GM12878 (cell line): ENCODE results near the gene IQCH. TPM values are rescaled to one million over a fixed set of nuclear protein-coding genes. Genes with fewer than 3 reads are reported as not detected.

Source experiments
- ATAC-seq: fragments of 200-7000 bp; cut with Tn5 transposase; 3 replicates; pipeline ENCODE4 v1.9.1; 2020; ENCODE audit warnings: mild to moderate bottlenecking, moderate library complexity
- BruUV-seq: library from RNA; stranded (reverse); fragments of 400-500 nt; replicated peaks from 2 replicates; lab custom pipeline; 2021; lab: Mats Ljungman, UMichigan
- CTCF ChIA-PET: fragments of 300-600 bp; sonication (Branson Sonifier 250); formaldehyde crosslinking; extraction: SDS; loops from one replicate; lab custom pipeline; 2021; ENCODE audit warnings: inconsistent platforms; lab: Yijun Ruan, JAX
- POLR2A ChIA-PET: fragments of 350-600 bp; formaldehyde crosslinking; extraction: SDS; loops from one replicate; lab custom pipeline; 2021; ENCODE audit warnings: inconsistent platforms; lab: Charles Lee
- RAD21 ChIA-PET: fragments of 300-600 bp; sonication (Branson Sonifier 250); formaldehyde crosslinking; loops from one replicate; lab custom pipeline; 2023; ENCODE audit warnings: antibody characterized with exemption; ENCODE audit not compliant: unreplicated experiment; lab: Charles Lee
- SMC1A ChIA-PET: fragments of 300-600 bp; sonication (Branson Sonifier 250); formaldehyde crosslinking; loops from one replicate; lab custom pipeline; 2023; ENCODE audit not compliant: unreplicated experiment, uncharacterized antibody; lab: Charles Lee
- DNase-seq: peaks from one replicate; pipeline ENCODE4 v3.0.0-alpha.2; 2011; ENCODE audit warnings: low read depth, low spot score
- FAIRE-seq: peaks from 3 replicates; lab custom pipeline; 2011; peaks lifted over from hg19 to GRCh38; lab: Jason Lieb, UNC
- H2AFZ ChIP-seq: 2 replicates; pipeline ENCODE4 v1.6.0; 2011; ENCODE audit warnings: low read depth, low read length, control low read depth; ENCODE audit not compliant: control insufficient read depth
- H3K27ac ChIP-seq: 2 replicates; pipeline ENCODE4 v1.5.1; 2011; ENCODE audit warnings: control low read depth; ENCODE audit not compliant: control insufficient read depth, insufficient read depth
- H3K27me3 ChIP-seq, 2 experiments: replicated peaks in 1 of 2; 2 replicates each; pipeline versions ENCODE4 v1.6.0 to v1.6.1; 2011; ENCODE audit warnings: low read length in 1 of 2; ENCODE audit not compliant: control insufficient read depth in 2 of 2, insufficient read depth in 2 of 2
- H3K36me3 ChIP-seq, 2 experiments: 2 replicates each; pipeline ENCODE4 v1.5.1; 2011; ENCODE audit warnings: low read length in 1 of 2; ENCODE audit not compliant: control insufficient read depth in 2 of 2, insufficient read depth in 2 of 2
- H3K4me1 ChIP-seq: 2 replicates; pipeline ENCODE4 v1.6.1; 2011; ENCODE audit warnings: mild to moderate bottlenecking, low read length, moderate library complexity, mixed read lengths; ENCODE audit not compliant: control insufficient read depth, insufficient read depth
- H3K4me2 ChIP-seq: 2 replicates; pipeline ENCODE4 v1.6.0; 2011; ENCODE audit warnings: control low read depth; ENCODE audit not compliant: control insufficient read depth, insufficient read depth
- H3K4me3 ChIP-seq: fragments of 200-600 bp; sonication (generic); 2 replicates; pipeline ENCODE4 v1.5.1; 2016
- H3K79me2 ChIP-seq: 2 replicates; pipeline ENCODE4 v1.6.0; 2011; ENCODE audit warnings: low read length; ENCODE audit not compliant: control insufficient read depth, insufficient read depth
- H3K9ac ChIP-seq: 2 replicates; pipeline ENCODE4 v1.8.0; 2011; ENCODE audit warnings: low read length, control low read depth, mixed read lengths; ENCODE audit not compliant: control insufficient read depth, insufficient read depth
- H3K9me3 ChIP-seq: replicated peaks from 3 replicates; pipeline ENCODE4 v1.5.1; 2011; ENCODE audit warnings: mild to moderate bottlenecking, low read length; ENCODE audit not compliant: control insufficient read depth, insufficient read depth
- H4K20me1 ChIP-seq: 2 replicates; pipeline ENCODE4 v1.6.0; 2011; ENCODE audit not compliant: control insufficient read depth, insufficient read depth
- ATF7 ChIP-seq: fragments of 450-650 bp; IDR thresholded peaks from 2 replicates; pipeline ENCODE4 v1.6.1; 2016; ENCODE audit warnings: low read depth, mild to moderate bottlenecking
- BMI1 ChIP-seq: fragments of 450-650 bp; IDR thresholded peaks from 2 replicates; pipeline ENCODE4 v1.6.1; 2016; ENCODE audit warnings: mild to moderate bottlenecking, moderate library complexity, borderline replicate concordance
- BRCA1 ChIP-seq: IDR thresholded peaks from 2 replicates; pipeline ENCODE4 v1.6.1; 2011; ENCODE audit warnings: low read depth, low read length, improper control_type of control experiment
- EP300 ChIP-seq, 2 experiments: fragments of 150-350 bp in 1 of 2; IDR thresholded peaks; 2 replicates each; pipeline ENCODE4 v1.6.1; 2011 to 2012; ENCODE audit warnings: low read depth in 2 of 2, low read length in 2 of 2, borderline replicate concordance in 1 of 2, improper control_type of control experiment in 1 of 2, inconsistent platforms in 1 of 2; ENCODE audit not compliant: control insufficient read depth in 1 of 2
- EZH2 ChIP-seq: IDR thresholded peaks from 2 replicates; pipeline ENCODE4 v1.6.1; 2012; ENCODE audit warnings: low read depth, mild to moderate bottlenecking, control low read depth, inconsistent platforms, low read length, borderline replicate concordance; ENCODE audit not compliant: control insufficient read depth
- HSF1 ChIP-seq: fragments of 150-350 bp; IDR thresholded peaks from 2 replicates; pipeline ENCODE4 v1.6.1; 2014; ENCODE audit warnings: mild to moderate bottlenecking, low read depth, low read length
- IRF4 ChIP-seq: IDR thresholded peaks from 2 replicates; pipeline ENCODE4 v1.6.1; 2011; ENCODE audit warnings: low read depth, low read length
- JUND ChIP-seq: IDR thresholded peaks from 2 replicates; pipeline ENCODE4 v1.6.1; 2012; ENCODE audit warnings: low read depth, mild to moderate bottlenecking, low read length, improper control_type of control experiment, moderate library complexity
- MEF2B ChIP-seq: fragments of 450-650 bp; IDR thresholded peaks from 2 replicates; pipeline ENCODE4 v1.6.1; 2018; ENCODE audit warnings: mild to moderate bottlenecking, moderate library complexity; ENCODE audit not compliant: partially characterized antibody, poor library complexity, severe bottlenecking
- MXI1 ChIP-seq: fragments of 150-350 bp; IDR thresholded peaks from 2 replicates; pipeline ENCODE4 v1.6.1; 2011; ENCODE audit warnings: low read depth, mild to moderate bottlenecking, inconsistent platforms, low read length, improper control_type of control experiment
- NFYB ChIP-seq: IDR thresholded peaks from 2 replicates; pipeline ENCODE4 v1.6.1; 2011; ENCODE audit warnings: low read depth, mild to moderate bottlenecking, low read length, improper control_type of control experiment, moderate library complexity; ENCODE audit not compliant: insufficient read depth
- NR2C1 ChIP-seq: fragments of 450-650 bp; IDR thresholded peaks from 2 replicates; pipeline ENCODE4 v1.6.1; 2017; ENCODE audit warnings: antibody characterized with exemption, mild to moderate bottlenecking, moderate library complexity
- NR2F1 ChIP-seq: fragments of 450-650 bp; conservative IDR thresholded peaks from 2 replicates; pipeline ENCODE4 v1.6.1; 2017; ENCODE audit warnings: mild to moderate bottlenecking
- PKNOX1 ChIP-seq: fragments of 450-650 bp; IDR thresholded peaks from 2 replicates; pipeline ENCODE4 v1.6.1; 2016; ENCODE audit warnings: mild to moderate bottlenecking
- RAD21 ChIP-seq: IDR thresholded peaks from 2 replicates; pipeline ENCODE4 v1.6.1; 2011; ENCODE audit warnings: mild to moderate bottlenecking, low read depth, low read length, moderate library complexity; ENCODE audit not compliant: insufficient read depth
- RAD51 ChIP-seq: fragments of 450-650 bp; IDR thresholded peaks from 2 replicates; pipeline ENCODE4 v1.6.1; 2016; ENCODE audit warnings: moderate library complexity, mild to moderate bottlenecking, inconsistent platforms
- SIN3A ChIP-seq: IDR thresholded peaks from 2 replicates; pipeline ENCODE4 v1.6.1; 2012; ENCODE audit warnings: low read depth, low read length, improper control_type of control experiment
- TCF7 ChIP-seq: IDR thresholded peaks from 2 replicates; pipeline ENCODE4 v1.6.1; 2014; ENCODE audit warnings: antibody characterized with exemption, borderline replicate concordance
- WRNIP1 ChIP-seq: IDR thresholded peaks from 2 replicates; pipeline ENCODE4 v1.6.1; 2011; ENCODE audit warnings: low read depth, low read length, improper control_type of control experiment, borderline replicate concordance
- WGBS: methylation state at CpG from one replicate; pipeline ENCODE4 v1.1.6; 2016; ENCODE audit warnings: low lambda C conversion rate; ENCODE audit not compliant: insufficient replicate concordance, insufficient coverage; ENCODE audit errors: missing lambda C conversion rate; 5-methylcytosine and 5-hydroxymethylcytosine counted together
- in situ Hi-C: fragments of 300-500 bp; cut with MboI; formaldehyde crosslinking; loops from 9 replicates; pipeline ENCODE4 v1.14.3; 2018; ENCODE audit warnings: mixed read lengths
- intact Hi-C: fragments of 100-400 bp; cut with micrococcal nuclease; formaldehyde crosslinking; loops from one replicate; pipeline ENCODE4 v1.14.2; 2022; ENCODE audit not compliant: unreplicated experiment
- polyA plus RNA-seq, 11 experiments: library from polyadenylated mRNA; depleted of rRNA in 4 of 11; unstranded in 6 of 11; stranded (reverse) in 5 of 11; fragments of >200 nt; fragmentation: Nextera tagmentation in 4 of 11; fragmentation: Illumina TruSeq in 1 of 11; extraction: Ambion mirVana in 4 of 11; extraction: Trizol in 1 of 11; gene quantifications; 1 replicate in 1 of 11; 2 replicates in 10 of 11; pipeline versions ENCODE4 v1.2.1 to v1.2.3, GENCODE V29; 2011 to 2016; ENCODE audit warnings: inconsistent platforms in 2 of 11, missing spikeins in 2 of 11, low read depth in 1 of 11
- total RNA-seq, 4 experiments: library from RNA; depleted of rRNA in 3 of 4; stranded (reverse); fragments of >200 nt in 3 of 4; fragmentation: Illumina TruSeq in 1 of 4; extraction: Trizol in 1 of 4; gene quantifications; 2 replicates each; pipeline versions ENCODE4 v1.2.1 to v1.2.3, GENCODE V29; 2013 to 2021
- TF ChIP-seq, protein P1 (sequence below): IDR thresholded peaks from 2 replicates; pipeline ENCODE4 v1.6.1; 2012; ENCODE audit warnings: low read depth, low read length, improper control_type of control experiment

The IQCH gene
- total and polyA plus RNA-seq, 10 of the 15 experiments (the other 5 are each of a cell fraction or from before 2014, with no cell fraction given), result 0.29 to 1.3 (median 0.99) TPM

GRCh38 chr15:67460521-67460920, 205.9 kb downstream of the IQCH start (continued):
- TF ChIP-seq PKNOX1 (peak; percentile 94), NR2F1 (peak; percentile 52; the same call in 1 of the 2 replicates), EP300 (IDR thresholded peaks at IDR 0.05; ENCODE audit: borderline replicate concordance in 1 of 2, control insufficient read depth in 1 of 2, low read depth in 2 of 2, low read length in 2 of 2) (peak in 1 of 2 experiments; percentile 25; a peak in 1 of 4 replicates), BMI1 (no peak), NR2C1 (0 out of 2 replicates have a peak, but pooled peaks have one; percentile 4)

DNA sequence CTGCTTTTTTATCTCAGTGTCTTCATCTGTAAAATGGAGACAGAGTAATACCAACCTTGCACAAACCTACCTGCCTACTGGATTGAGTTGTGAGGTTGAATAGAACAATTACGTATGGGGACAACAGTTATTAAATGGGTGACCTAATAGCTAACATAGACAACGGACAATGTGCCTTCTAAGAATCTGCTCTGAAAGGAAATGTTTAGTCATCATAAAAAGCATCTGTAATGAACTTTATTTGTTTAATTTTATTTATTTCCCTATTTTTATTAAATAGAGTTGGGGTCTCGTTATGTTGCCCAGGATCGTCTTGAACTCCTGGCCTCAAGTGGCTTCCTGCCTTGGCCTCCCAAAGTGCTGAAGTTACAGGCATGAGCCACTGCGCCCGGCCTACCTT, 207.1 kb downstream of the IQCH start:
- Histone ChIP-seq H3K4me3 (no peak overlapping the region), H3K9ac (no peak overlapping the region), H3K4me1 (no peaks in the 10 kb centered on the region), H3K36me3 (no peaks in the 10 kb centered on the region), H3K27ac (no peak overlapping the region), H3K79me2 (no peaks in the 10 kb centered on the region), H3K27me3 (no peaks in the 10 kb centered on the region), H3K4me2 (no peak overlapping the region), H3K9me3 (no peaks in the 10 kb centered on the region), H2AFZ (no peak overlapping the region), H4K20me1 (no peaks in the 10 kb centered on the region)
- no TSS peak for BruUV-seq
- RAD21 ChIA-PET, result interaction anchor here (1.5 to 2.5 kb wide), 2 partner anchors 323 to 373 kb away, joined by 4 to 5 read pairs; no protein-coding TSS in a partner anchor
- CTCF ChIA-PET, result interaction anchor here (1.5 kb wide), 1 partner anchor 374 kb away, joined by 7 read pairs; no protein-coding TSS in a partner anchor
- ATAC-seq, result no peak
- DNase-seq, result no peak
- SMC1A ChIA-PET, result interaction anchor here (1.5 kb wide), 1 partner anchor 373 kb away, joined by 4 read pairs; no protein-coding TSS in a partner anchor
- intact Hi-C loops (no loop called here), in situ Hi-C loops (no loop called here)
- FAIRE-seq, result no peak
- WGBS, result 96% methylated on average over 6 of the region's 6 CpGs
- POLR2A ChIA-PET, result no interaction called here
- TF ChIP-seq MXI1, result no peak
- no peak for TF ChIP-seq WRNIP1
- TF ChIP-seq HSF1, result no peak
- TF ChIP-seq, protein P1, sequence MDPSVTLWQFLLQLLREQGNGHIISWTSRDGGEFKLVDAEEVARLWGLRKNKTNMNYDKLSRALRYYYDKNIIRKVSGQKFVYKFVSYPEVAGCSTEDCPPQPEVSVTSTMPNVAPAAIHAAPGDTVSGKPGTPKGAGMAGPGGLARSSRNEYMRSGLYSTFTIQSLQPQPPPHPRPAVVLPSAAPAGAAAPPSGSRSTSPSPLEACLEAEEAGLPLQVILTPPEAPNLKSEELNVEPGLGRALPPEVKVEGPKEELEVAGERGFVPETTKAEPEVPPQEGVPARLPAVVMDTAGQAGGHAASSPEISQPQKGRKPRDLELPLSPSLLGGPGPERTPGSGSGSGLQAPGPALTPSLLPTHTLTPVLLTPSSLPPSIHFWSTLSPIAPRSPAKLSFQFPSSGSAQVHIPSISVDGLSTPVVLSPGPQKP, result no peak
- no peak for TF ChIP-seq NFYB
- no peak for TF ChIP-seq EZH2
- no peak for TF ChIP-seq IRF4
- no peak for TF ChIP-seq SIN3A
- TF ChIP-seq RAD21, result no peak
- no peak for TF ChIP-seq RAD51
- TF ChIP-seq ATF7, result no peak
- TF ChIP-seq BRCA1, result no peak
- no peak for TF ChIP-seq MEF2B
- no peak for TF ChIP-seq JUND
- TF ChIP-seq TCF7, result no peak
